ENCODE results near the gene PSMD6.

PSMD6 gene

DNA sequence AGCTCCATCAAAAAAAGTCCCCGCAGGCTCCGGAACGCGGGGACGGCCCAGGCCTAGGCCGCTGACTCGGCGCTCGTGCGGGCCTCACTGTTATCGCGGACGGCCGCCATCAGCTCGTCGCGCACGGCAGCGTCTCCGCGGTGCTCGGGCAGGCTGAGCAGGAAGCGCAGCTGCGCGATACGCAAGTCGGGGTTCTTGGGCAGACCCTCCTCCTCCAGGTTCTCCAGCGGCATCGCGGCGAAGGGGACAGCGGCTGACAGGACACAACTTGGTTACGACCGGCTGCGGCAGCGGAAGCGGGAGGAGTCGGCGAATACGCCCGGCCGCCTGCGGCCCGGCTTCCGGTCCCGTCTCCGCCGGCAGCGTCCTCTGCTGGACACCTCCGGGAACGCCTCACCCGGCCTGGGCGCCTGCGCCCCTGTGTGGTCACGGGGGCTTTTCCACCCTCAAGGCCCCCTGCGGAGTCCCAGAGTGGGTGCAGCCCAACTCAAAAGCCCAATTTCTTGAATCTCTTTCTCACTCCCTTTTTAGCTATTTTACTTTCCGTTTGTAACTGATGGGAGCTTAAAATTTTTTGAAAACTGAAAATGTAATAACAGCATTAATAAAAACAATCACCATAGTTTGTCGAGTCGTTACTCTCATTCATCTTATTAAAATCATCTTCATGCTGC is at the start of gene PSMD6:
PSMD6 (minus strand) TSS at position 308 of the 674 bp plus-strand sequence; CDS start at position 233, 75 bp downstream.
- DNase-seq (ENCODE audit: low spot score), result peak; percentile 74

DNA sequence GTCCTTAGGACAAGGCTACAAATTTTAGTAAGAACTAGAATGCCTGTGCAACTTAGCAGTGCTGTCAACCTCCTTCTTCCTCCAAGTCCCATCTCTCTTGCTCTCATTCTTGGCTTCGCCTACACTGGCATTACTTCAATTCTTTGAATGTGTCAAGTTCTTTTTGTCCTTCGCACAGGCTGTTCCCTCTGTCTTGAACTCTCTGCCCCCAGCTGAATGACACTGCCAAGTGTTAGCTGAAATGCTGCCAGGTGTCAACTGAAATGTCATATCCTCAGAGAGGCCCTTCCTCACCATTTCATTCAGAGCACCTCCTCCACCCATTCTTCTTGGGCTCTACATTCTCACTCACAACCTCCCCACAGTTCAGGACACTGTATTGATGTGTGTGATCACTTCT is 48.8 kb upstream of the PSMD6 start:
- DNase-seq (ENCODE audit: low spot score), result peak; percentile 4

DNA sequence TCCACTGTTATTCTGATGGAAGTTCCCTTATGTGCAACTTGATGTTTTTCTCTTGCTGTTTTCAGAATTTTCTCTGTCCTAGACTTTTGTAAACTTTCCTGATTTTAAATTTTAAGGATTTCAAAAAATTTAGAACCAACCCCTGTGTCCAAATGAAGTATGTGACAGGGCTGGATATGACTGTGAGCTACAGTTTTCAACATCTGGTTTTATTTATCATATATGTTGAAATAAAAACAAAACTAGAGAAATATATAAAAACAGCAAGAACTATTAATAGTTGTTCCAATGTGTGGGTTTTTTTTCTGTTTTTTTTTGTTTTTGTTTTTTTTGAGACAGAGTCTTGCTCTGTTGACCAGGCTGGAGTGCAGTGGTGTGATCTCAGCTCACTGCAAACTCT is 47.4 kb upstream of the PSMD6 start:
- DNase-seq (ENCODE audit: low spot score), result no peak

DNA sequence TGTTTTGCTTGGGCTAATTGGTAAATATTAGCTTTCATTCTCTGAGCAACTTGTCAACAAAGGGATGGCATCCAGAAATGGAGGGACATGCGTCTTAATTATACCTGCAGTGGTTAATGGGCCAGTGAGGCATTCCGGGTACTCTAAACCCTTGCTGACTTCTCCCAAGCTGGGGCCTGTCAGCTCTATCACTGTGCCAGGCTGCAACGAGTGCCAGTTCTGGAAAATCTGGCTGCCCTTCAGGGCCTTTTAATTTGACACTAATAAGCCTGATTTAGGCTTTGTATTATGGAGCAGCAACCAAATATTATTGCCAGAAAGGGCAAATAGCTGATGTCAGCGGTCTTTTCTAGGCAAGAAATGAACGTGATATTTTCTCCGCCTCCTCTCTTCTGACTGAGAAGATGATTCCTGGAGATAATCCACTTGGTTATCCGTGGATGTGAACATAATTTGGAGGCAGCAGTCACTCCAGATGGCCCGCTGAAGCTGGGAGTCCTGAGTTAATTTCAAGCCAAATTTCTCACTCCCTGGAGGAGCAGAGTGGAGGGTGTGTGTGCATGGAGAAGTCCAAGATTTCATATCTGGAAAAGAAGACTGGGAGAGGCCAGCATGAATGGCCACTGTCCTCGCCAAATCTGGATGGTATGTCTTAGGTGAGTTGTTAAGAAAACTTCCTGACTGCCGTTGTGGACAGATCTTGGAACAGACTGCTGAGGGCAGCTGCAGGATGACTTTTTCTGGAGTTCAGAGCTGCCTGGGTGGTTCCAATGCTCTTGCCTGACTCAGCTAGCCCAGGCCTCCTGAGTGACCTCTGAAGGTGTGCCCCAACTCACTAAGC is 44.4 kb upstream of the PSMD6 start:
- peak; percentile 90 for DNase-seq (ENCODE audit: low spot score)

DNA sequence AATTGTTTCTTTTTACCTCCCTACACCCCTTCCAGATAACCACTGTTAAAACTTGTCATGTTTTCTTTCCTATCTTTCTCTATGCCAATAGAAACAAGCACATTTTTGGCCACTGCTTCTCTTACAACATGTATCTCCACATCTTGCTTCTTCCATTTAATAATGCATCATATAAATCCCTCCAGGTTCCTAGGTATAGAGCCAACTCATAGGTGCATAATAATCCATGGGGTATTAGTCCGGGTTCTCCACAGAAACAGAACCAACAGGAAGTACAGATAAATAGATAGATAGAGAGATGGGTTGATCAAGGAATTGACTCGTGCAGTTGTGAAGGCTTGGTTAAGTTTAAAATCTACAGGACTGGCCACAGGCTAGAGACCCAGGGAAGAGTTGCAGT is 41.5 kb upstream of the PSMD6 start:
- DNase-seq (ENCODE audit: low spot score), result no peak

DNA sequence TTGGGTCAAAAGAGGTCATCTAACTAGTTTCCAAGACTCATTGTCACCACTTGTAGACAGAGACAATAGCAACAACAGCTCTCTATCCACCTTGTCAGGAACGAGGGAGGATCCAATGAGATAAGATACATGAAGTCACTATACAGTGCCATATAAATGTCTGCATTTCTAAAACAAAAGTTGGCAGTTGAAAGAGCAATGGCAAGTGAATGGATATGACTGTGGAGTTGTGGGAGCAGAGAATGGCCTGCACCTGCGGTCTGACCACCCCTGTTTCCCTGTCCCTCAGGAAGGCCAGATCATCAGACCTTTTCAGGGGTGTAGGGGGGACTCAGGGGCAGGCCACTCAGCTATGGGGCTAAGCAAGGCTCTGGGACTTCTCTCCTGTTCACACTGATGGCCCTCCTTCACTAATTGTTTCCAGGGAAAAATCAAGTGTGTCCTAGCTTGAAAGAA is 40.7 kb upstream of the PSMD6 start:
- DNase-seq (ENCODE audit: low spot score), result no peak

DNA sequence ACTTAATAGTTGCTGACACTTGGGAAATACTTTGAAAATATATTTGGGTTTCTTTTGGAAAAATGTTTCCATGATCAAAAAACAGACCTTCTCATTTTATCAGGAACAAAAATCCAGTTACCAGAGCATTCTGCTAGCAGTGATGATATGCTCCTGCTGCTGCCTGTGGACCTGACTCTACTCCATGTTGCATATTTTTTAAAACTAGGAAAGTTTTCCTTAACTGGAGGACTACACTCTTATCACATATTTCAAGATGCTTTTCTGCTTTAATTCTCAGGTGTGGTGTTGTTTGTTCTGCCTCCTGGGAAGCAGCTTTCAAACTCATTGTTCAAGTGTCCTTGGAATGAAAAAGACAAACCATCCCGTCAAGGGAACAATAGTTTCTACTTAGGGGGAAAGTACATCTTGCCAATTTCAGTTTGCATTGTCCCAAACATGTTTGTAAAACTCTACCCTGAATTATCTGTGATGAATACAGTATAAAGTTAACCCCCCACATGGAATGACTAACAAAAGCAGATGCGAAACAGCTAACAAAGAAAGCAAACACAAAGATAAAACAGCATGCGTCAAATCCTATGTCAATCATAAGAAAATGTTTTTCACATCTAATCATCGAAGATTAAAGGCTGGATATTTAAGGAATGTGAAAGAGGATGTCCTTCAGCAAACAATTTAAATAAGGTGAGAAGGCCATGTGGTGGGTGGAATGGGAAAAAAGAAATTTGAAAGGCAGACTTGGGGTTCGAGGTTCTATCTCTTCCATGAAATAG is 40.1 kb upstream of the PSMD6 start:
- DNase-seq (ENCODE audit: low spot score), result no peak

DNA sequence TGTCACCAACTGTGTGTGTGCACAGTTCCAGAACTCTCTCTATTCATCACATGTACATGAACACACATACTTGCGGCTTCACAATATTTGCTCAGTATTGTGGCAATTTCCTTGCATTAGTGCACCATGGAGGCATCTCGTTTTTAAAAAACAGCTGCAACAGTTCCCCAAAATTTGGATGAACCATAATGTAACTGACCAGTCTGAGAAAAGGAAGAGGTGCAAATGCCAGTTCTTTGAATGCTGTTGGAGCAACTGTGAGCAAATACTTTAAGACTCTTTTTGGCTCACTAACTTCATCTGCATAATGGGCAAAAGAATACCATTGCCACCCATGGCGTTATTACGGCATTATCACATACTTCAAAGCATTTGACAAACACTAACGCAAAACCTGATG is 38.3 kb upstream of the PSMD6 start:
- no peak for DNase-seq (ENCODE audit: low spot score)

DNA sequence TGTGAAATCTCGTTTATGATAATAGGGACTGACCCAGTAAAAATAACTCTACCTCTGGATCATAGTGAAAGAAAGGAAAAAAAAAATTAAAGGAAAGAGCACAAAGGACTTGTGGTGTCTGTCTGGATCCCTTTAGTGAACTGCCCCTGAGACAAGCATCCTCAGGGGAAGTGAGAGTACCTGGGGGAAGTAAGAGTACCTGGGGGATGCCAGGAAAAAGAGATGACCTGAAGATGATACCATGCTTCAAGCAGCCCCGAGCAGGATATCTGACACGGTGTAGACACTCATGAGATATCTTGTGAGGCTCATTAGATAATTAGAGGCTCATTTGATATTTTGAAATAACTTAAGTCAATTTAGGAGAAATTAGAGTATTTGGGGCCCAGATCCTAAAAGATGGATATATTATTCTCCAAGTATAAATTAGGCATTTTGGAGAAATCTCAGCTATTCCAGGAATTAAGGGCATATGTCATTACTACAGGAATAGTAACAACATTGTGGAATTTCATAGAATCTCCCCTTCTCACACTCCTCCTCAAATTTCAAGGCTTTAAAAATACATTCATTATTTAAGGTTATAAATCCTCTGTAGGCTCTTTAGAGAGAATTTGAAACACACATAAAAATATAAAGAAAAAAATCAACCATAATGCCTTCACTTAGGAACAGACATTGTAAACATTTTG is 36.3 kb upstream of the PSMD6 start:
- no peak for DNase-seq (ENCODE audit: low spot score)

DNA sequence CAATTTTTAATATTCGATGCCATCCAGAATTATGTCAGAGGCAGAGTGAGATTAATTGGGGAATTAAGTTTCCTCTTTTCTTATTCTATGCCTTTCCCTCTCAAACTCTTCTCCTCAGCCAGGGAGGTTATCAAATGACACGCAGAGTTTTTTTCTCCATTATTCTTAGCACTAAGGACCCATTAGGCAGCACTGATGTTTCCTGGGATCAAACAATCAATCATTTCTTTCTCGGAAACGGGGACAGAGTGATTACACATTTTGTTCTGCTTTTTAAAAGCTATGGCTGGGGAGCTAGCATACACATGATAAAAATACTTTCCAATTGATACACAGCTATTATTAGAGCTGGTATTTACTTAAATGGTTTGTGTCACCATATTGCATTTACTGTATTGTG is 35.3 kb upstream of the PSMD6 start:
- no peak for DNase-seq (ENCODE audit: low spot score)

DNA sequence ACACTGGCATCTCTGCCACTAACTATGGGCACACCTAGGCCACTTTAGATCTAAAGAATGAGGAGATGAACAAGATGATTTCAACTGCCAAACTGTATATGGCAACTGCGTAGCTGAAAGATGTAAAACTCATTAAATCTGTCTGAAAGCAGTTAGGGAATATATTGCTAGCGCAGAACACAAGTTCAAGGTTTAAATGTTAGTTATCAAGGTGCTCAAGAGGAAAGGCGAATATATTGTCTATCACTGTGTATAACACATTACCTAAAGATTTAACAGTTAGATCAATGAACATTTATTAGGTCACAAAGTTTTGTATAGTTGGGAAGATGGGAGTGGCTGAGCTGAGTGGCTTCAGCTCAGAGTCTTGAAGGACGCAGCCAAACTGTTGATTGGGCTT is 33.9 kb upstream of the PSMD6 start:
- no peak for DNase-seq (ENCODE audit: low spot score)

DNA sequence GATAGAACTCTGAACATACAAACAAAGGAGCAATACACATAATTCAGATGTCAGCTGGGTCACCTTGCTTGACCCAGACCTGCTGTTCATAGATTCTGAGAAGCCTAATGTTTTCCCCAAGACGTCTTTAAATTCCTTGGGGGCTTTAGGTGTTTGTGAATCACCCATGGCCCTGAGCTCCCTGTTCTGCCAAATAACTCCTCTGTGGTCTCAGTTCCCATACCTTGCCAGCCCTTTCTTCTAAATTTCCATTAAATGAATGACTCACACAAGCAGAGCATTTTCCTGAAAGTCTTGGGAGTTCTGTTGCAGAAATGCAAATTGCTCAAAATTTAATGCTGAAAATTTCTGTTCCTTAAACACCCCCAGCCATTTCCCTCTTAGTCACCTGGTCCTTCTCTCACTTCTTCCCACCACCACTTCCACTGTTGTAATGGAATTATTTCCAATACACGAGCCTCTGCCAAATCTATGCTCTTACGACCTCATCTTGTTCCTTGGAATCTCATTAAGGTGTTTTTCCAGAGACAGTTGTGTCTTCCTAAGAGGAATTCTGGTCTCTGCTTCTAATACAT is 33.4 kb upstream of the PSMD6 start:
- no peak for DNase-seq (ENCODE audit: low spot score)

DNA sequence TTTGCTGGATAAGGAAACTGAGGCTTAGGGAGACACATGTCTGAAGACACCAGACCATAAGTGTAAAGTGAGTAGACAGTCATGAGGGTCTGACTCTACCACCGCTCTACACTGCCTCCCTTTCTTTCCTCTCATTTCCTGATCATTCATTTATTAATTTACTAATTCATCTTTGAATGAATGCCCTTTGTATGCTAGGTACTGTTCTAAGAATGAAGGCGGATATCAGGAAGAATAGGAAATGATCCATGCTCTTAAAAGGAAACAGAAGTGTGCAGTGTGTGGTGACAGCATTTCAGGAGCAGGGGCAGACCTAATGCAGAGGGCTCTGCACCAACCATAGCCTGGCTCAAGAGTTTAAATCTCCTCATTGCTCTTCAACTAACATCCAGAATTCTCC is 31.8 kb upstream of the PSMD6 start:
- no peak for DNase-seq (ENCODE audit: low spot score)

DNA sequence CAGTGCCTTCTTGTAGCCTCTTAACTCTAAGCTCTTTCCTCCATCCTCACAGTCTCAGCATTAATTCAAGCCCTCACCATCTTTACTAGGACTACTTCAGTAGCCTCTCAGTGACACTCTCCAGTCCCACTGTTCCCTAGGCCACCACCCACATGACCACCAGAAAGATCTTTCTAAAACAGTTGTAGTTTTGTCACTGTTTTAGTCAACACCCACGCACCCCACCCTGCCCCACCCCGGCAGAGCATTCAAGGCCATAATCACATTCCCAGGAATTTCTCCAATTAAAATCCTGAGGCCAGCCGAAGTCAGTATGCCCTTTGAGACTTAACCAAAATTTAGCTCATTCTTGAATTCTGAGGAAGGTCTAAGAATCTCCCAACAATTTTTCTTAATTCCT is 31.2 kb upstream of the PSMD6 start:
- DNase-seq (ENCODE audit: low spot score), result no peak

DNA sequence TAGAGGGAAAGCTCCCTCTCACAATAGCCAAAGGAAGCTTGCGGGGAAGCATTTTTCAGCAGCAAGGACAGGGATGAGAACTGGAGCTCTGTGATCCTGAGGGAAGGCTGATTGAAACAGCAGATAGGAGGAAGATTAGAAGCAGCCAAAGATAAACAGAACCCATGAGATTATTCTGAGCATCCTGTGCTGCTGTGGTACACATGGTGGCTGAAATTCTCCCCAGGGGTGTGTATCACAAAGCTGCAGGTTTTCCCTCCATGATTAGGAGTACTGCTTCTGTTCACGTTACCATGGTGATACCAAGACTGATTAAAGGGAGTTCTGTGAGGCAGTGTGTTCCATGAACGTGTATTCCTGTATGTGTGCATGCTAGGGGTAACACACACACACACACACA is 30.3 kb upstream of the PSMD6 start:
- no peak for DNase-seq (ENCODE audit: low spot score)

DNA sequence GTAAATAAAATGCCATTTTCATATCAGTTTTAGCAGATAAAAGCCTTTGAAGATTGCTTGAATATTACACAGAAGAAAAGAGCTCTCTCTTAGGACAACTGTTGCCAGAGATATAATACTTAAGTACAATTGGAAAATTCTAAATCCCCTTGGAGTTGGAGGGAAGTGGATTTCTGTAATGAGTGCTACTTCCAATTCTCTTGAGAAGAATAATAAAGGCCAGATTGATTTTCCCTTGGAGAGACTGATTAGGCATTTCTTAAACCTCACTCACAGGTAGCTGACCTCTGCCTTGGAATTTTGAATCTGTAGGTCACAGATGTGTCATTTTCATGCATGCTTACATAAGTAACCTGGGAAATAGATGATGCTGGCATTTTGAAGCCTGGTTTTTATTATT is 29.8 kb upstream of the PSMD6 start:
- no peak for DNase-seq (ENCODE audit: low spot score)

DNA sequence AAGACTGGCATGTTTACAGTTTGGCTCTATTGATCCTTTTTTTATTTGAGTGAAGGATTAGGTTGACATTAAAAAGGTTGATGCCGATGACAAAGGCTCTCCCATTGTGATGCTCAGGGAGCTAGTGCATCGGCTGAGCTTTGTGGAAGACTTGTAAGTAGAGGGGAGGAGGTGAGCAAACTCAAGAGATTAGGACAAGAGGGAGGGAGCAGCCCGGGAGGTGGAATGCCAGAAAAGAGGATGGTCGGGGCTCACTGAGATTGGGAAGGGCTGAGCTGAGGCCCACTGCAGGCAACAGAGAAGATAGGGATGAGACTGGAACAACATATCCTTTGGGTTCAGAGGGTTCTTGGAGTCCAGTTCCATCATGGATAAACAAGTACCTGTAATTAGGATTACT is 26.5 kb upstream of the PSMD6 start:
- DNase-seq (ENCODE audit: low spot score), result no peak

DNA sequence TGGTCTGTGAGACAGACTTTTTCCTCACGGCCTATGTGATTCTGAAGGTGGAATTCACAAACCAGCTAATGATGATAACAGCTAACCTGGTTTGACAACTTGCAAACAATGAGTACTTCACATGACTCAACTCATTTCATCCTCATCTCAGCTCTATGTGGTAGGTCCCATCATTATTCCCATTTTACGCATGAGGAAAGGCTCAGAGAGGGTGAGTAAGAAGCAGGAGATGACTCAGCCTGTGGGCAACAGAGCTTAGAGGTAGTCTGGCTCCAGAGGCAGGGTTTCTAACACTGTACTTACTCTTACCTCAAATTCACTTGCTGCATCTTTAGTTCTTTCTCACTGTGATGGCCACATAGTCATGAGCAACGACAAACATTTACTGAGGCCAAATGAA is 25.8 kb upstream of the PSMD6 start:
- no peak for DNase-seq (ENCODE audit: low spot score)

DNA sequence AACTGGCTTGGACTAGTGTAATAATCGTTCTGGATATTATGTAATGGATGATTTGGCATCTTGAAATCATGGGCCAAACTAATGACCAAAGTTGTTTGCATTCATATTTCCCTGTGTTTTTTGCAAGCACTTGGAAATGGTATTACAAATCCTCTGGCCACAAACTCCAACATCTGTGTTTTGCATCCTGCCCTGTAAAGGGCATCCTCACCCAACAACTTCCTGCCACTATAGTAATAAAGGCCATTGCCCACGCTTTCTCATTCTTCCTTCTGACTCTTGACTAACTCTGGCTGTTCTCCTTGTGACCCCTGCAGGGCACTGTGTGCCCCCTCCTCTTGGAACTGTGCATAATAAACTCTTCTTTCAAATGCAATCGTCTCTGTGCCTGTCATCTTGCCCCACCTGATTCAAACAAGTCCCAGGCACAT is 25.4 kb upstream of the PSMD6 start:
- no peak for DNase-seq (ENCODE audit: low spot score)

DNA sequence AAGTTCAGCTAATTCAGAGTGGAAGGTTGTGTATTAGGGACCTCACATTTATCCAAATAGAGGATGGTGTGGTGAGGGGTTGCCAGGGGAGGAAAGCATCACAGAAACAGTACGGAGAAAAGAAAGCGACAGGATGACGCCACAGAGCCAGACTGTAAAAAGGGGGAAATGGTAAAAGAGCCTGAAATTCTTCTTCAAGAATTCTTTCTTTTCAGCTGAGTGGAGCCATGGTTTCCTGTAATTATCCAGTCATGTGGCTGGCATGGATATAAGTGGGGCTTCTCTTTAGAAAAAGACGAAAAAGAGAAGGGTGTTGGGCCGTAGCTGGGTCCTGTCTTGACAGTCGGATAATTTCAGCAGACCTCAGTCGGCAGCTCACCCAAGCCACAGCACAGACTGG is 24.5 kb upstream of the PSMD6 start:
- DNase-seq (ENCODE audit: low spot score), result no peak

DNA sequence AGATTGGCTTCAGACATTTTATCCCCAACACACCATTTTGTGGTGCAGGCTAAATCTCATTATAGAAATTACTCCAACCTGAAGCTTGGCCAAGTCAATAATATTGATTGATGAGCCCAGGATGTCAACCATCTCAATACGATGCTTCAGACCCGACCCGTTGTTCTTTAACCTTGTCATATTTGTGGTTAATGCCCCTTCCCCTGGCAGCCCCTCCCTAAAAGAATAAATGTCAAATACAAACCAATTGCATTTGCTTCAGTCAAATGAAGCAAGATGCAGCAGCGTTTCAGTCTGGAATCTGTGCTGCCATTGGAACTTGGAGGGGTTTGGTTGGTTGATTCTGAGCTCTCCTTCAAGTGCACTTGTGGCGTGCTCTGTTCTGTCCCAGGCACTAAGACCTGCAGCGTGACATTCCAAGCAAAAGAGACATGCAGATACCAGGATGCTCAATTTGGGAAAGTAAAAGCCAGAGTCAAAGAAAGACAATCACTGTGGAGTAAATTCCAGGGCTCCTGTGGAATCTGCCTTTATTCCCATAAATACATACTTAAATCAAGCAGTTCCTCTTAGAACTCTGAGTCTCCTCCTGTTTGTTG is 23.8 kb upstream of the PSMD6 start:
- DNase-seq (ENCODE audit: low spot score), result no peak

Data from cerebellar cortex (tissue), 1 donor.